Nephron progenitor cell (in vitro differentiated cells): ENCODE results near the gene LMAN2.

ENCODE experiments used
- DNase-seq: peaks from one replicate; pipeline ENCODE4 v3.0.0; 2021
- H3K27ac Mint-ChIP-seq: 2 replicates; pipeline ENCODE4 v1.8.0; 2021; ENCODE audit warnings: mild to moderate bottlenecking, moderate library complexity, mixed read lengths
- H3K27me3 Mint-ChIP-seq: 2 replicates; pipeline ENCODE4 v1.8.0; 2021; ENCODE audit warnings: mild to moderate bottlenecking, low read depth, mixed read lengths; ENCODE audit not compliant: poor library complexity
- H3K36me3 Mint-ChIP-seq: 2 replicates; pipeline ENCODE4 v1.8.0; 2021; ENCODE audit warnings: low read depth, mixed read lengths
- H3K4me1 Mint-ChIP-seq: 2 replicates; pipeline ENCODE4 v1.8.0; 2021; ENCODE audit warnings: mixed read lengths
- H3K4me3 Mint-ChIP-seq: 2 replicates; pipeline ENCODE4 v1.8.0; 2021; ENCODE audit warnings: mild to moderate bottlenecking, moderate library complexity, mixed read lengths
- H3K9me3 Mint-ChIP-seq: 2 replicates; pipeline ENCODE4 v1.8.0; 2021; ENCODE audit warnings: mild to moderate bottlenecking, moderate library complexity, mixed read lengths
- CTCF ChIP-seq: fragments of 200-600 bp; sonication (generic); IDR thresholded peaks from 2 replicates; pipeline ENCODE4 v1.5.0; 2021; ENCODE audit warnings: antibody characterized with exemption

LMAN2 gene

GRCh38 chr5:177339107-177339638, 12.3 kb downstream of the LMAN2 start:
- Mint-ChIP-seq H3K4me1 (no peaks in the 10 kb centered on the region), H3K27ac (no peak overlapping the region)

GRCh38 chr5:177338251-177339106, 13.0 kb downstream of the LMAN2 start:
- no peak for TF ChIP-seq CTCF
- H3K9me3 Mint-ChIP-seq = no peaks in the 10 kb centered on the region
- H3K36me3 Mint-ChIP-seq = peaks cover 46% of the 10 kb centered on the region
- peaks cover 3% of the 10 kb centered on the region for H3K27me3 Mint-ChIP-seq
- no peak overlapping the region for H3K4me3 Mint-ChIP-seq
- H3K4me1 Mint-ChIP-seq = no peaks in the 10 kb centered on the region
- no peak for DNase-seq
- no peak overlapping the region for H3K27ac Mint-ChIP-seq

More at GRCh38 chr5:177339107-177339638, 12.3 kb downstream of the LMAN2 start:
- Mint-ChIP-seq H3K36me3 (peaks cover 42% of the 10 kb centered on the region), H3K9me3 (no peaks in the 10 kb centered on the region), H3K27me3 (peaks cover 3% of the 10 kb centered on the region), H3K4me3 (no peak overlapping the region)
- no peak for TF ChIP-seq CTCF
- no peak for DNase-seq

GRCh38 chr5:177336603-177337494, 14.6 kb downstream of the LMAN2 start:
- Mint-ChIP-seq H3K4me1 (no peaks in the 10 kb centered on the region), H3K9me3 (no peaks in the 10 kb centered on the region), H3K4me3 (no peak overlapping the region), H3K27me3 (peaks cover 3% of the 10 kb centered on the region), H3K27ac (no peak overlapping the region), H3K36me3 (peaks cover 37% of the 10 kb centered on the region)
- TF ChIP-seq CTCF = no peak
- DNase-seq = no peak

GRCh38 chr5:177336112-177336511, 15.4 kb downstream of the LMAN2 start:
- no peak for DNase-seq

GRCh38 chr5:177335701-177336065, 15.8 kb downstream of the LMAN2 start:
- TF ChIP-seq CTCF = no peak
- DNase-seq = no peak
- H3K27ac Mint-ChIP-seq = no peak overlapping the region
- H3K4me1 Mint-ChIP-seq = no peaks in the 10 kb centered on the region
- peaks cover 3% of the 10 kb centered on the region for H3K27me3 Mint-ChIP-seq
- H3K9me3 Mint-ChIP-seq = no peaks in the 10 kb centered on the region
- H3K4me3 Mint-ChIP-seq = no peak overlapping the region
- peaks cover 31% of the 10 kb centered on the region for H3K36me3 Mint-ChIP-seq

More at GRCh38 chr5:177336112-177336511, 15.4 kb downstream of the LMAN2 start:
- Mint-ChIP-seq H3K9me3 (no peaks in the 10 kb centered on the region), H3K27me3 (peaks cover 3% of the 10 kb centered on the region), H3K4me1 (no peaks in the 10 kb centered on the region), H3K4me3 (no peak overlapping the region), H3K27ac (no peak overlapping the region), H3K36me3 (peaks cover 30% of the 10 kb centered on the region)
- peak; percentile 8 for TF ChIP-seq CTCF
